Measurements from ENCODE around the gene TEAD1. TPM values are rescaled to one million over a fixed set of nuclear protein-coding genes. Genes with fewer than 3 reads are reported as not detected.

Gene TEAD1
- polyA plus RNA-seq, 1 donor (not counting 4 experiments of a cell fraction or from before 2014, with no cell fraction given), result 32.7 TPM

- DNase-seq (ENCODE audit: low read depth, low spot score) (no peak), FAIRE-seq (no peak)
- H3K4me2 ChIP-seq (ENCODE audit: control insufficient read depth, extremely low read depth, insufficient read depth, low read depth, low read length), result no peak overlapping the region
- H2AFZ ChIP-seq (ENCODE audit: control insufficient read depth, low read length), result no peak overlapping the region
- H3K9me3 ChIP-seq (ENCODE audit: control insufficient read depth, low read depth, low read length), result no peaks in the 10 kb centered on the region
- H3K27ac ChIP-seq (ENCODE audit: control insufficient read depth, insufficient read depth, low read length), result no peak overlapping the region
- H3K79me2 ChIP-seq (ENCODE audit: control insufficient read depth, insufficient read depth, low read length), result peaks cover 90% of the 10 kb centered on the region
- dilution Hi-C loops (cut with MboI; ENCODE audit: extremely low pct_ligation_motif_present, low sequenced_read_pairs), result no loop called here
- peaks cover 19% of the 10 kb centered on the region for H3K4me1 ChIP-seq (ENCODE audit: control insufficient read depth, extremely low read depth, insufficient read depth, low read length)
- H4K20me1 ChIP-seq (ENCODE audit: control insufficient read depth, extremely low read depth, insufficient read depth, low read length), result peaks cover 21% of the 10 kb centered on the region
- H3K27me3 ChIP-seq (ENCODE audit: control insufficient read depth, extremely low read depth, insufficient read depth, low read length), result no peaks in the 10 kb centered on the region
- H3K9me1 ChIP-seq (ENCODE audit: control insufficient read depth, extremely low read depth, insufficient read depth, low read length), result peaks cover 2% of the 10 kb centered on the region
- no peak overlapping the region for H3K9ac ChIP-seq (ENCODE audit: control insufficient read depth, extremely low read depth, insufficient read depth, low read length)
- TF ChIP-seq CTCF (optimal IDR thresholded peaks at IDR 0.05 in 1 of 3, IDR thresholded peaks at IDR 0.05 in 1 of 3, conservative IDR thresholded peaks at IDR 0.05 in 1 of 3; ENCODE audit: extremely low read depth in 1 of 3, insufficient read depth in 2 of 3, low read length in 3 of 3) (no peak), EZH2 (IDR thresholded peaks at IDR 0.05; ENCODE audit: low read length) (no peak)
- no peak overlapping the region for H3K4me3 ChIP-seq (ENCODE audit: control insufficient read depth in 2 of 3, extremely low read depth in 1 of 3, insufficient read depth in 2 of 3, low read depth in 1 of 3, low read length in 3 of 3)
- H3K36me3 ChIP-seq (ENCODE audit: control insufficient read depth in 2 of 2, extremely low read depth in 1 of 2, insufficient read depth in 2 of 2, low read length in 2 of 2), result peaks cover 0 to 2% of the 10 kb centered on the region in 2 experiments
Measured at GRCh38 chr11:12829540-12830314, 155.5 kb downstream of the TEAD1 start.

- Histone ChIP-seq H3K4me1 (ENCODE audit: control insufficient read depth, extremely low read depth, insufficient read depth, low read length) (peaks cover 19% of the 10 kb centered on the region), H3K79me2 (ENCODE audit: control insufficient read depth, insufficient read depth, low read length) (peaks cover 92% of the 10 kb centered on the region)
Measured at GRCh38 chr11:12831471-12832202, 157.4 kb downstream of the TEAD1 start.

More at GRCh38 chr11:12831471-12832202, 157.4 kb downstream of the TEAD1 start:
- H2AFZ ChIP-seq (ENCODE audit: control insufficient read depth, low read length), result no peak overlapping the region
- H3K4me3 ChIP-seq (ENCODE audit: control insufficient read depth in 2 of 3, extremely low read depth in 1 of 3, insufficient read depth in 2 of 3, low read depth in 1 of 3, low read length in 3 of 3), result no peak overlapping the region
- TF ChIP-seq CTCF (optimal IDR thresholded peaks at IDR 0.05 in 1 of 3, IDR thresholded peaks at IDR 0.05 in 1 of 3, conservative IDR thresholded peaks at IDR 0.05 in 1 of 3; ENCODE audit: extremely low read depth in 1 of 3, insufficient read depth in 2 of 3, low read length in 3 of 3) (no peak), EZH2 (IDR thresholded peaks at IDR 0.05; ENCODE audit: low read length) (no peak)
- H3K27ac ChIP-seq (ENCODE audit: control insufficient read depth, insufficient read depth, low read length), result no peak overlapping the region
- H3K9ac ChIP-seq (ENCODE audit: control insufficient read depth, extremely low read depth, insufficient read depth, low read length), result no peak overlapping the region
- no peak for FAIRE-seq
- no peaks in the 10 kb centered on the region for H3K9me3 ChIP-seq (ENCODE audit: control insufficient read depth, low read depth, low read length)
- H3K9me1 ChIP-seq (ENCODE audit: control insufficient read depth, extremely low read depth, insufficient read depth, low read length), result peaks cover 2% of the 10 kb centered on the region
- DNase-seq (ENCODE audit: low read depth, low spot score), result no peak
- peaks cover 21% of the 10 kb centered on the region for H4K20me1 ChIP-seq (ENCODE audit: control insufficient read depth, extremely low read depth, insufficient read depth, low read length)
- peaks cover 0 to 2% of the 10 kb centered on the region in 2 experiments for H3K36me3 ChIP-seq (ENCODE audit: control insufficient read depth in 2 of 2, extremely low read depth in 1 of 2, insufficient read depth in 2 of 2, low read length in 2 of 2)
- no peak overlapping the region for H3K4me2 ChIP-seq (ENCODE audit: control insufficient read depth, extremely low read depth, insufficient read depth, low read depth, low read length)
- no peaks in the 10 kb centered on the region for H3K27me3 ChIP-seq (ENCODE audit: control insufficient read depth, extremely low read depth, insufficient read depth, low read length)
- dilution Hi-C loops (cut with MboI; ENCODE audit: extremely low pct_ligation_motif_present, low sequenced_read_pairs), result no loop called here
